Liver (tissue), 9 donors: ENCODE data around the gene TACO1. TPM values are rescaled to one million over a fixed set of nuclear protein-coding genes. Genes with fewer than 3 reads are reported as not detected.

Source experiments
- DNase-seq: peaks from one replicate; pipeline ENCODE4 v3.0.0-alpha.2; 2017; ENCODE audit warnings: low spot score
- H3K27ac ChIP-seq, 2 donors: one replicate each; pipeline ENCODE4 v1.7.0; 2013; ENCODE audit warnings: inconsistent platforms in 2 of 2, low read length in 2 of 2, control low read depth in 1 of 2, low read depth in 1 of 2, mild to moderate bottlenecking in 1 of 2
- H3K27me3 ChIP-seq, 4 donors: one replicate each; pipeline versions ENCODE4 v1.6.1 to v1.7.0; 2013; ENCODE audit warnings: low read length in 3 of 4, inconsistent platforms in 1 of 4, mild to moderate bottlenecking in 1 of 4, moderate library complexity in 1 of 4; ENCODE audit not compliant: control insufficient read depth in 4 of 4, insufficient read depth in 4 of 4
- H3K36me3 ChIP-seq, 4 donors: one replicate each; pipeline versions ENCODE4 v1.6.1 to v1.7.0; 2013; ENCODE audit warnings: low read length in 3 of 4, mild to moderate bottlenecking in 3 of 4, low read depth in 1 of 4, moderate library complexity in 1 of 4; ENCODE audit not compliant: control insufficient read depth in 4 of 4, insufficient read depth in 3 of 4
- H3K4me1 ChIP-seq, 4 donors: one replicate each; pipeline versions ENCODE4 v1.6.1 to v1.7.0; 2013; ENCODE audit warnings: low read length in 3 of 4, mild to moderate bottlenecking in 3 of 4, moderate library complexity in 1 of 4; ENCODE audit not compliant: control insufficient read depth in 4 of 4, insufficient read depth in 4 of 4
- H3K4me3 ChIP-seq, 3 donors: one replicate each; pipeline versions ENCODE4 v1.6.1 to v1.7.0; 2013; ENCODE audit warnings: low read length in 3 of 3, control low read depth in 1 of 3, low read depth in 1 of 3, mild to moderate bottlenecking in 1 of 3
- H3K9ac ChIP-seq, 2 donors: one replicate each; pipeline ENCODE4 v1.7.0; 2013; ENCODE audit warnings: low read length in 2 of 2, mild to moderate bottlenecking in 2 of 2, moderate library complexity in 2 of 2, control low read depth in 1 of 2, low read depth in 1 of 2
- H3K9me3 ChIP-seq, 4 donors: one replicate each; pipeline versions ENCODE4 v1.6.1 to v1.7.0; 2013; ENCODE audit warnings: low read length in 3 of 4; ENCODE audit not compliant: control insufficient read depth in 4 of 4
- ATF3 ChIP-seq: IDR thresholded peaks from 2 replicates; pipeline ENCODE4 v1.6.1; 2016; ENCODE audit warnings: antibody characterized with exemption
- CTCF ChIP-seq: fragments of 150-350 bp; IDR thresholded peaks from 2 replicates; pipeline ENCODE4 v1.5.1; 2017; ENCODE audit warnings: improper control_type of control experiment, low read depth, low read length; ENCODE audit not compliant: missing input control
- EGR1 ChIP-seq, 2 donors: IDR thresholded peaks; 2 replicates each; pipeline ENCODE4 v1.6.1; 2016 to 2018; ENCODE audit warnings: antibody characterized with exemption in 2 of 2, low read depth in 2 of 2
- FOXA1 ChIP-seq: IDR thresholded peaks from 2 replicates; pipeline ENCODE4 v1.6.1; 2016; ENCODE audit warnings: antibody characterized with exemption
- FOXA2 ChIP-seq: IDR thresholded peaks from 2 replicates; pipeline ENCODE4 v1.6.1; 2016; ENCODE audit warnings: antibody characterized with exemption
- GABPA ChIP-seq, 2 donors: IDR thresholded peaks in 1 of 2; conservative IDR thresholded peaks in 1 of 2; 2 replicates each; pipeline ENCODE4 v1.6.1; 2016; ENCODE audit warnings: antibody characterized with exemption in 2 of 2, mild to moderate bottlenecking in 1 of 2, moderate library complexity in 1 of 2
- HNF4A ChIP-seq, 2 donors: conservative IDR thresholded peaks; 2 replicates each; pipeline ENCODE4 v1.6.1; 2016; ENCODE audit warnings: antibody characterized with exemption in 2 of 2, mild to moderate bottlenecking in 2 of 2
- JUND ChIP-seq, 2 donors: IDR thresholded peaks; 2 replicates each; pipeline ENCODE4 v1.6.1; 2016; ENCODE audit warnings: antibody characterized with exemption in 2 of 2
- NR2F2 ChIP-seq: IDR thresholded peaks from 2 replicates; pipeline ENCODE4 v1.6.1; 2016; ENCODE audit warnings: antibody characterized with exemption
- RAD21 ChIP-seq, 2 donors: IDR thresholded peaks; 2 replicates each; pipeline ENCODE4 v1.6.1; 2016; ENCODE audit warnings: antibody characterized with exemption in 2 of 2, mild to moderate bottlenecking in 2 of 2
- RXRA ChIP-seq, 2 donors: IDR thresholded peaks; 2 replicates each; pipeline ENCODE4 v1.6.1; 2017 to 2018; ENCODE audit warnings: antibody characterized with exemption in 2 of 2, mild to moderate bottlenecking in 1 of 2
- SP1 ChIP-seq: IDR thresholded peaks from 2 replicates; pipeline ENCODE4 v1.6.1; 2018; ENCODE audit warnings: antibody characterized with exemption, mild to moderate bottlenecking
- TAF1 ChIP-seq: conservative IDR thresholded peaks from 2 replicates; pipeline ENCODE4 v1.6.1; 2016; ENCODE audit warnings: antibody characterized with exemption, mild to moderate bottlenecking
- YY1 ChIP-seq: IDR thresholded peaks from 2 replicates; pipeline ENCODE4 v1.6.1; 2016; ENCODE audit warnings: antibody characterized with exemption, mild to moderate bottlenecking
- WGBS: extraction: QIAGEN DNeasy Blood & Tissue Kit; methylation state at CpG from one replicate; pipeline ENCODE4 v1.1.7; 2013; 5-methylcytosine and 5-hydroxymethylcytosine counted together
- polyA plus RNA-seq, 2 donors: library from polyadenylated mRNA; stranded (reverse) in 1 of 2; unstranded in 1 of 2; fragments of 200-250 nt in 1 of 2; fragments of >200 nt in 1 of 2; fragmentation: Nextera tagmentation in 1 of 2; extraction: Ambion mirVana in 1 of 2; gene quantifications; one replicate each; pipeline versions ENCODE4 v1.2.1 to v1.2.3, GENCODE V29; 2013 to 2015
- total RNA-seq, 2 donors: library from RNA; depleted of rRNA; stranded (reverse); fragments of >200 nt; gene quantifications; one replicate each; pipeline ENCODE4 v1.2.3, GENCODE V29; 2014
- TF ChIP-seq, protein P1 (sequence below): IDR thresholded peaks from 2 replicates; pipeline ENCODE4 v1.6.1; 2016; ENCODE audit warnings: antibody characterized with exemption, mild to moderate bottlenecking
- TF ChIP-seq, protein P2 (sequence below): IDR thresholded peaks from 2 replicates; pipeline ENCODE4 v1.6.1; 2016; ENCODE audit warnings: antibody characterized with exemption
- donor health status: healthy.
- donor health status: healthy.
- donor health status: healthy.
- donor health status: healthy.
- donor health status: healthy.

The TACO1 gene
- total and polyA plus RNA-seq, 4 donors: 14.3 to 55.8 (median 41.7) TPM

GRCh38 chr17:63633742-63634141 lies 33.0 kb downstream of the TACO1 start:
- no peak for DNase-seq
- Histone ChIP-seq H3K9ac (no peak overlapping the region), H3K4me3 (no peak overlapping the region), H3K4me1 (peaks cover 3 to 17% (median 8%) of the 10 kb centered on the region in 4 donors), H3K27me3 (no peaks in the 10 kb centered on the region), H3K27ac (peak overlapping the region; percentile 28 to 56), H3K36me3 (peaks cover 5 to 13% (median 8%) of the 10 kb centered on the region in 4 donors), H3K9me3 (no peaks in the 10 kb centered on the region)
- TF ChIP-seq TAF1 (no peak), RAD21 (IDR thresholded peaks at IDR 0.05) (no peak), JUND (IDR thresholded peaks at IDR 0.05) (no peak), RXRA (IDR thresholded peaks at IDR 0.05) (no peak), FOXA2 (no peak), FOXA1 (no peak), YY1 (no peak), EGR1 (IDR thresholded peaks at IDR 0.05; ENCODE audit: low read depth in 2 of 2) (no peak), NR2F2 (no peak), GABPA (IDR thresholded peaks at IDR 0.05 in 1 of 2, conservative IDR thresholded peaks at IDR 0.05 in 1 of 2) (no peak), ATF3 (no peak), HNF4A (conservative IDR thresholded peaks at IDR 0.05) (no peak), CTCF (no peak), SP1 (no peak)
- TF ChIP-seq, protein P1, sequence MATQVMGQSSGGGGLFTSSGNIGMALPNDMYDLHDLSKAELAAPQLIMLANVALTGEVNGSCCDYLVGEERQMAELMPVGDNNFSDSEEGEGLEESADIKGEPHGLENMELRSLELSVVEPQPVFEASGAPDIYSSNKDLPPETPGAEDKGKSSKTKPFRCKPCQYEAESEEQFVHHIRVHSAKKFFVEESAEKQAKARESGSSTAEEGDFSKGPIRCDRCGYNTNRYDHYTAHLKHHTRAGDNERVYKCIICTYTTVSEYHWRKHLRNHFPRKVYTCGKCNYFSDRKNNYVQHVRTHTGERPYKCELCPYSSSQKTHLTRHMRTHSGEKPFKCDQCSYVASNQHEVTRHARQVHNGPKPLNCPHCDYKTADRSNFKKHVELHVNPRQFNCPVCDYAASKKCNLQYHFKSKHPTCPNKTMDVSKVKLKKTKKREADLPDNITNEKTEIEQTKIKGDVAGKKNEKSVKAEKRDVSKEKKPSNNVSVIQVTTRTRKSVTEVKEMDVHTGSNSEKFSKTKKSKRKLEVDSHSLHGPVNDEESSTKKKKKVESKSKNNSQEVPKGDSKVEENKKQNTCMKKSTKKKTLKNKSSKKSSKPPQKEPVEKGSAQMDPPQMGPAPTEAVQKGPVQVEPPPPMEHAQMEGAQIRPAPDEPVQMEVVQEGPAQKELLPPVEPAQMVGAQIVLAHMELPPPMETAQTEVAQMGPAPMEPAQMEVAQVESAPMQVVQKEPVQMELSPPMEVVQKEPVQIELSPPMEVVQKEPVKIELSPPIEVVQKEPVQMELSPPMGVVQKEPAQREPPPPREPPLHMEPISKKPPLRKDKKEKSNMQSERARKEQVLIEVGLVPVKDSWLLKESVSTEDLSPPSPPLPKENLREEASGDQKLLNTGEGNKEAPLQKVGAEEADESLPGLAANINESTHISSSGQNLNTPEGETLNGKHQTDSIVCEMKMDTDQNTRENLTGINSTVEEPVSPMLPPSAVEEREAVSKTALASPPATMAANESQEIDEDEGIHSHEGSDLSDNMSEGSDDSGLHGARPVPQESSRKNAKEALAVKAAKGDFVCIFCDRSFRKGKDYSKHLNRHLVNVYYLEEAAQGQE: no peak
- TF ChIP-seq, protein P2, sequence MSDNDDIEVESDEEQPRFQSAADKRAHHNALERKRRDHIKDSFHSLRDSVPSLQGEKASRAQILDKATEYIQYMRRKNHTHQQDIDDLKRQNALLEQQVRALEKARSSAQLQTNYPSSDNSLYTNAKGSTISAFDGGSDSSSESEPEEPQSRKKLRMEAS: no peak

DNA sequence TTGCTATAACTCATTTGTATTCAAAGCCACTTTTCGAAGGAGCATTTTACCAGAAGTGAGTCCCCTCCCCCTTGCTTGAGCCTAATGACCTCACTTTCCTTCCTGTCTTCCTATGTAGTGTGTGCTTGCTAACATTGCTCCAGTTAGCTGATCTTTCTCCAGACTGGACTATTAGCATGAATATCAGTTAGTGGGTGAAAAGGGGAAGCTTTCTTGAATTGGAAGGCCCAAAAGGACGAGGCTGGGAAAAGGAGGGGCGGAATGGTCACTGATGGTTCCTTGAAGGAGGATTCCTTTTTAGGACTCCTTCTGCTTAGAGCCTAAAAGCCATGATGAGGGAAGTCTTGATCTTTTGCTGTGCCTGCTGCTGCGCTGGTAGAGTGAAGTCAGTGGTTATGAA lies 33.5 kb downstream of the TACO1 start:
- no peaks in the 10 kb centered on the region for H3K9me3 ChIP-seq
- peaks cover 5 to 13% (median 8%) of the 10 kb centered on the region in 4 donors for H3K36me3 ChIP-seq
- TF ChIP-seq FOXA2 (no peak), FOXA1 (no peak), RAD21 (IDR thresholded peaks at IDR 0.05) (peak; percentile 7 to 15), TAF1 (no peak), NR2F2 (peak; percentile 70)
- no peak overlapping the region for H3K4me3 ChIP-seq
- no peaks in the 10 kb centered on the region for H3K27me3 ChIP-seq
- peak overlapping the region; percentile 28 to 56 for H3K27ac ChIP-seq
- peaks cover 2 to 13% (median 5%) of the 10 kb centered on the region in 4 donors for H3K4me1 ChIP-seq
- no peak overlapping the region for H3K9ac ChIP-seq
- DNase-seq: no peak
- 74% methylated on average over 4 of the region's 4 CpGs for WGBS
